ENCODE measurements around the gene THTPA. TPM values are rescaled to one million over a fixed set of nuclear protein-coding genes. Genes with fewer than 3 reads are reported as not detected.

The THTPA gene
- total and polyA plus RNA-seq, 7 donors: 8.9 to 35.4 (median 22.0) TPM

DNA sequence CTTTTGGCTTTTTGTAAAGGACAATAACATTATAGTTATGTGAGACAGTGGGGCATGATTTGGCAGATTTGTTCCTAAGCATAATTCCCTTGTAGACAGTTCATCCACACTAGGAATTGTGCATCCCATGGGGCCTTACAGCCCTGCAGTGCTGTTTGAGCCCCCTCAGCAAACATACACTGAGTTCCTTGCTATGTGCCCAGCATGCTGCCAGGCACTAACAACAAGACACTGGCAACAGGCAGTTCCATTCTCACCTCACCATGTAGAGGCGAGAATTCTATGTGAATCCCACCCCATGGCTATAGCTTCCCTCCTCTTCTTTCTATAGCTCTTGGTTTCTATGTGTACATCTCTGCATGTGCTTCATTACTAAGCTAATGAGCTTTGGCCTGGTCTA lies 1.9 kb downstream of the THTPA start:
- no peak overlapping the region for H3K4me3 ChIP-seq
- intact Hi-C loops (cut with DNase I): loop anchor here (5.0 to 10.0 kb wide), 6 partner anchors 191 to 887 kb away; partner anchors contain the start of genes ACIN1, C14orf119, DCAF11 and EFS
- H3K36me3 ChIP-seq: peaks cover 0 to 20% (median 3%) of the 10 kb centered on the region in 4 donors
- peaks cover 0 to 31% (median 26%) of the 10 kb centered on the region in 4 donors for H3K4me1 ChIP-seq
- H3K27ac ChIP-seq: no peak overlapping the region
- H3K27me3 ChIP-seq: no peaks in the 10 kb centered on the region
- no peaks in the 10 kb centered on the region for H3K9me3 ChIP-seq
- WGBS, 2 donors: 98 to 99% methylated on average over 1 of the region's 1 CpG
- DNase-seq: no peak
- no peak for TF ChIP-seq POLR2A (IDR thresholded peaks at IDR 0.05)

DNA sequence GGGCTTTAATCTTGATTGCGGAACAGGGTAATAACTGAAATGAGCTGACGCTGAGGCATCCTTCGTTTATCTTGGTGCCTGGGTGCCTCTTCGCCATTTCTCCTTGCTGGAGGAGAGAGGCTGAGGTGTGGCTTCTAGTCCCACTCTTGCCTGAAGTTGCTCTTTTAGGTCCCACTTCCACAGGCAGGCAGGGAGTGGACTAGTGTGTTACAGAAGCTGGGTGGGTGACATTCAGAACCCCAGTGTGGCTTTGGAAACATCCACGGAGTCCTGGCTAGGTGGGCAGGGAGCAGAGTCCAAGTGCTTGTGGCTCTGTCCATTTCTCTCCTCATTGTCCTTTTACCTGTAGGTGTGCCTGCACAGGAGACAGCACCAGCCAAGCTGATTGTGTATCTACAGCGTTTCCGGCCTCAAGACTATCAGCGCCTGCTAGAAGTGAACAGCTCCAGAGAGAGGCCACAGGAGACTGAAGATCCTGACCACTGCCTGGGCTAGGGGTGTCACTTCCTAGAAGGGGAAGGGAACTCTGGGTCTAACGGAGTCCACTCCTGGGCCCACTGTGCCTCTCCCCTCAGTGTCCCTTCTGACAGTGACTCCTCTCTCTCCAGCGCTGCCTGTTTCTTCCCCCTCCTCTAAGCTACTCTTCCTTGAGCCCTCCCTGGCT lies 2.4 kb downstream of the THTPA start:
- H3K4me1 ChIP-seq: peaks cover 0 to 31% (median 26%) of the 10 kb centered on the region in 4 donors

DNA sequence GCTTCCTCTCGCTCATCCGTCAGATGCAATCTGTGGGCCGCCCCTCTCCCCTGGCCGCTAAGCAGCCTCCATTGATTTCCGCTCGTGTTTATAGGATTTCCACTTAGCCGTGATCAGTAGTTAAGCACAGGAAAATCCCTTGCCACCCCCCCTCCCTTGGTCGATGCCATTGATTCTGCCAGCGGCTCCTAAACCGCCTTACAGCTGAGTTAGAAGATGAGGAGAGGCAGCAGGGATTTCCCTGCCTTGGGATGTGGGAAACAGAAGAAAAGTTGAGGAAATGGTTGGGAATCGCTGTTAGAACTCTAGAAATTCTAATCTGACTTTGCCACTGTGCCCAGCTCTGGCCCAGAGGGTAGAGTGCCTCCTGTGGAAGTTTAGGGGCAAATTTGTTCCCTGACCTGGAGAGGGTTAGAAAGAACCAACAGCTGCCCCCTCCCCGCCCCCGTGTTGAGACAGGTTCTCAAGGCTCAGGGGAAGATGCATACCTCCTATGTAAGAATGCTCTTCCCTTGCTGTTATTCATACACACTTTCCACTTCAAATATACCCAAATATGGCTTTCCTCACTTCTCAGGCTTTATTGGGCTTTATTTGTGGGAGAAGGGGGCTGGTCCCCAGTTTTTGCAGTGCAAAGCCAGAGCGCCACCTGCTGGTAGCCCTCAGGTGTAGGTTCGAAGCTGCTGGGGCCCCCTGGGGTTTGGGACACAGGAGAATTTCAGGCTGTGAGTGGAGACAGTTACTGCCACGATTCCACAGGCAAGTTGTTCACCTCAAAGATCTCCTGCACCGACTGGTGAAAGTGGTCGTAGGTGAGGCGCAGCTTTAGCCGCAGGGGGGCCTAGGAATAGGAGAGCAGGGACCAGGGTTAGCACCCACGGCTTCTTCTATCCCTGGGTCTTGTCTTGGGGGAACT lies 3.2 kb downstream of the THTPA start:
- TF ChIP-seq CTCF (IDR thresholded peaks at IDR 0.05) (peak; percentile 43 to 91 (median 68)), POLR2AphosphoS5 (IDR thresholded peaks at IDR 0.05) (no peak)
- H3K4me1 ChIP-seq: peaks cover 0 to 31% (median 26%) of the 10 kb centered on the region in 4 donors
- no peaks in the 10 kb centered on the region for H3K27me3 ChIP-seq
- WGBS, 2 donors: 77 to 79% methylated on average over 21 of the region's 21 CpGs
- H3K27ac ChIP-seq: peak overlapping the region in 2 of 4 donors; percentile 6 to 42
- peaks cover 0 to 20% (median 3%) of the 10 kb centered on the region in 4 donors for H3K36me3 ChIP-seq
- H3K9me3 ChIP-seq: no peaks in the 10 kb centered on the region
- H3K4me3 ChIP-seq: no peak overlapping the region
- DNase-seq: no peak
- intact Hi-C loops (cut with DNase I): loop anchor here (5.0 to 10.0 kb wide), 6 partner anchors 192 to 886 kb away; partner anchors contain the start of genes ACIN1, C14orf119, DCAF11 and EFS

More for the DNA sequence above, 2.4 kb downstream of the THTPA start:
- Histone ChIP-seq H3K9me3 (no peaks in the 10 kb centered on the region), H3K27me3 (no peaks in the 10 kb centered on the region), H3K36me3 (peaks cover 0 to 20% (median 3%) of the 10 kb centered on the region in 4 donors), H3K27ac (no peak overlapping the region), H3K4me3 (no peak overlapping the region)
- intact Hi-C loops (cut with DNase I): loop anchor here (5.0 to 10.0 kb wide), 6 partner anchors 191 to 886 kb away; partner anchors contain the start of genes ACIN1, C14orf119, DCAF11 and EFS
- no peak for TF ChIP-seq EP300 (IDR thresholded peaks at IDR 0.05)
- TF ChIP-seq POLR2A (IDR thresholded peaks at IDR 0.05): no peak
- TF ChIP-seq POLR2AphosphoS5 (IDR thresholded peaks at IDR 0.05): no peak
- no peak for TF ChIP-seq CTCF (IDR thresholded peaks at IDR 0.05)
- DNase-seq: no peak
- 80 to 91% methylated on average over 10 of the region's 10 CpGs for WGBS, 2 donors

DNA sequence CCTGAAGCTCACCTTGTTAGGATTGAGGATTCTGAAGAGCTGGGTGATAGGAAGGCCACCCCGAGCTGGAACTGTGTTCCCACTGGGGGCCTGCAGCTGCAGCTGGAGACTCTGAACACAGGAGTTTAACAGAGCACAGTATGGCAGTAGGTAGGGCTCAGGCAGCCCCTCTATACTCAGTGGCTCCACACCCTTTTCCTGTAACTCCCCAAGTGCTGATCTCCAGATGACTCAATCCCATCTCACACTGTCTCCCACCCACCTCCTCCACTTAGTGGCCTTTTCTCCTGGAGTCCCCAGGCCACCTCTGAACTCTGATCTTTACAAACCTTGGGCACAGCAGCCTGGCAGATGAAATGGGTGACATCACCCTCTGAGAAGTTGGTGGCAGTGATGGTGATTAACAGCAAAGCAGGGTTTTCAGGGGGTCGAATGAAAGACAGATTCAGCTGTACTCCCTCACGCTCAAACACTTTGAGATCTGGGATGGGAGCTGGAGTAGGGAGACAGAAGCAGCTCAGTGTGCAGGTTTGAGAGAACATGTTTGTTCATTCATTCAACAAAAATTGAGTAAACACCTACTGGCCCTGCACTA lies 4.0 kb downstream of the THTPA start:
- intact Hi-C loops (cut with DNase I): loop anchor here (5.0 to 10.0 kb wide), 6 partner anchors 193 to 885 kb away; partner anchors contain the start of genes ACIN1, C14orf119, DCAF11 and EFS
- Histone ChIP-seq H3K27me3 (no peaks in the 10 kb centered on the region), H3K9me3 (no peaks in the 10 kb centered on the region), H3K4me1 (peaks cover 0 to 28% (median 25%) of the 10 kb centered on the region in 4 donors), H3K4me3 (no peak overlapping the region), H3K27ac (no peak overlapping the region), H3K36me3 (peaks cover 0 to 20% (median 3%) of the 10 kb centered on the region in 4 donors)
- TF ChIP-seq EP300 (IDR thresholded peaks at IDR 0.05) (no peak), POLR2A (IDR thresholded peaks at IDR 0.05) (no peak), POLR2AphosphoS5 (IDR thresholded peaks at IDR 0.05) (no peak), CTCF (IDR thresholded peaks at IDR 0.05) (no peak)
- DNase-seq: no peak
- WGBS, 2 donors: 90 to 91% methylated on average over 3 of the region's 3 CpGs
